Uterus (tissue), 4 donors: Measurements from ENCODE around the gene FZR1. TPM values are rescaled to one million over a fixed set of nuclear protein-coding genes. Genes with fewer than 3 reads are reported as not detected.

Experiments used
- DNase-seq, 2 donors: peaks; one replicate each; pipeline ENCODE4 v3.0.0-alpha.2; 2019 to 2020
- H3K27ac ChIP-seq, 2 donors: fragments of 200-600 bp; sonication (generic); 1 replicate in 1 of 2; 2 replicates in 1 of 2; pipeline ENCODE4 v1.5.1; 2016 to 2018
- H3K27me3 ChIP-seq, 2 donors: fragments of 200-600 bp; sonication (generic); one replicate each; pipeline ENCODE4 v1.5.1; 2018 to 2019; ENCODE audit warnings: control low read depth in 1 of 2
- H3K36me3 ChIP-seq, 2 donors: fragments of 200-600 bp; sonication (generic); one replicate each; pipeline ENCODE4 v1.5.1; 2019; ENCODE audit warnings: control low read depth in 1 of 2
- H3K4me1 ChIP-seq, 2 donors: fragments of 200-600 bp; sonication (generic); one replicate each; pipeline ENCODE4 v1.5.1; 2018 to 2019; ENCODE audit warnings: control low read depth in 1 of 2
- H3K4me3 ChIP-seq, 2 donors: fragments of 200-600 bp; sonication (generic); 1 replicate in 1 of 2; 2 replicates in 1 of 2; pipeline ENCODE4 v1.5.1; 2018 to 2019; ENCODE audit warnings: mild to moderate bottlenecking in 1 of 2
- H3K9me3 ChIP-seq, 2 donors: fragments of 200-600 bp; sonication (generic); one replicate each; pipeline ENCODE4 v1.5.1; 2019; ENCODE audit warnings: control low read depth in 1 of 2
- CTCF ChIP-seq, 4 experiments: fragments of 200-600 bp in 2 of 4; fragments of 450-650 bp in 2 of 4; sonication (generic) in 2 of 4; IDR thresholded peaks; one replicate each; pipeline ENCODE4 v1.5.1; 2016 to 2019; ENCODE audit warnings: antibody characterized with exemption in 4 of 4, mild to moderate bottlenecking in 2 of 4, moderate library complexity in 1 of 4
- POLR2A ChIP-seq, 2 donors: fragments of 450-650 bp; IDR thresholded peaks; one replicate each; pipeline ENCODE4 v1.6.1; 2016; ENCODE audit warnings: antibody characterized with exemption in 2 of 2, mild to moderate bottlenecking in 1 of 2, moderate library complexity in 1 of 2
- intact Hi-C: fragments of 100-400 bp; cut with DNase I; formaldehyde crosslinking; loops from one replicate; pipeline ENCODE4 v1.15.1; 2023; ENCODE audit warnings: low total_unique reads
- total RNA-seq, 4 donors: library from RNA; depleted of rRNA in 3 of 4; stranded (reverse); fragments of >200 nt in 3 of 4; gene quantifications; one replicate each; pipeline versions ENCODE4 v1.1.0 to v1.2.4, GENCODE V29; 2014 to 2023
- donor health status: DM: yes; HTN: yes; CAD: no.

The FZR1 gene
- total RNA-seq, 4 donors from 2014 or later = 3.8 to 70.8 (median 33.0) TPM

DNA sequence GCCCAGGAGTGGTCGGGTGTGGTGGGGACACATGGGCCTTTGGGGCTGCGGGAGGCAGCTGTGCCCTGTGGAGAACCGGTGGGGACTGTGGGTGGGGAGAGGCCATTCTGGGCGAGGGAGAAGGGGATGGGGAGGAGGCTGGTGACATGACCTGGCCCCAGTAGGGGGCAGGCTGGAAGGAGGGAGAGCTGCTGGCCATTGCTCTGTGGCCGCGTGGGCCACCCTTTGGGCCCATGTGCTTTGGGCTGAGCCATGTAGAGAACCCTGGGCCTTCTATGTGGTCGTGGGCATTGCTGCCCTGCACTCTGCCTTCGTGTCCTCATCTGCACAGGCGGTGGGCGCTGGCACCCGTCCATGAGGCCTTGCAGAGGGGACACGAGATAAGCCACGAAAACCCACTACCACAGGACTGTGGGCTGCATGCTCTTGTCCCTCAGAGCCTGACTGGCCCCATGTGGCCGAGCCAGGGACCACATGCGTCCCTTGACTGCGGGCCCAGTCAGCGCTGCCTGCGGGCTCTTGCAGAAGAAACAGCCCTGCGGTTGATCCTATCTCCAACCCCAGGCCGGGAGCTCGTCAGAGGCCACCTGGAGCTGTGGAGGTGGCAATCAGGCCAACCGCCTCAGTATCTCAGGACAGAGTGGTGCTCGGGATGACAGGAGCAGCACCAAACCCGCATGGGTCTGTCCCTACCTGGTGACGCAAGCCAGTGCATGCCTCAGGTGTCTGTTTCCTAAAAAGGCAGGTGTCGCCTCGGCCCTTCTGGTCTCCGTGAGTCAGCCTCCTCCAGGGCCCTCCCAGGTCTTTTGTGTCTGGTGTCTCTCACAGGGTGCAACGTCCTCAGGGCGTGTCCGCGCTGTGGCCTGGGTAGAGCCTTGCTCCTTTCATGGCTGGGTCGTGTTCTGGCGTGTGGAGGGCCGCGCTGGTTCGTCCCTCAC, 14.3 kb downstream of the FZR1 start:
- TF ChIP-seq CTCF (IDR thresholded peaks at IDR 0.05) (no peak), POLR2A (IDR thresholded peaks at IDR 0.05) (no peak)
- H3K9me3 ChIP-seq = no peaks in the 10 kb centered on the region
- H3K4me3 ChIP-seq = no peak overlapping the region
- no peak for DNase-seq
- H3K27ac ChIP-seq = no peak overlapping the region
- intact Hi-C loops = no loop called here
- no peaks in the 10 kb centered on the region for H3K36me3 ChIP-seq
- no peaks in the 10 kb centered on the region for H3K4me1 ChIP-seq
- no peaks in the 10 kb centered on the region for H3K27me3 ChIP-seq

GRCh38 chr19:3521104-3521445, 15.0 kb downstream of the FZR1 start:
- H3K27ac ChIP-seq = no peak overlapping the region
- no peak for TF ChIP-seq CTCF (IDR thresholded peaks at IDR 0.05)
- no peak for TF ChIP-seq POLR2A (IDR thresholded peaks at IDR 0.05)
- H3K27me3 ChIP-seq = no peaks in the 10 kb centered on the region
- intact Hi-C loops = no loop called here
- no peaks in the 10 kb centered on the region for H3K36me3 ChIP-seq
- no peak for DNase-seq
- no peaks in the 10 kb centered on the region for H3K4me1 ChIP-seq
- H3K9me3 ChIP-seq = no peaks in the 10 kb centered on the region
- H3K4me3 ChIP-seq = no peak overlapping the region

GRCh38 chr19:3522421-3523360, 16.6 kb downstream of the FZR1 start:
- TF ChIP-seq POLR2A (IDR thresholded peaks at IDR 0.05) (no peak), CTCF (IDR thresholded peaks at IDR 0.05) (no peak)
- intact Hi-C loops = no loop called here
- Histone ChIP-seq H3K27me3 (no peaks in the 10 kb centered on the region), H3K36me3 (no peaks in the 10 kb centered on the region), H3K4me1 (no peaks in the 10 kb centered on the region), H3K27ac (no peak overlapping the region), H3K4me3 (no peak overlapping the region), H3K9me3 (no peaks in the 10 kb centered on the region)
- no peak for DNase-seq

DNA sequence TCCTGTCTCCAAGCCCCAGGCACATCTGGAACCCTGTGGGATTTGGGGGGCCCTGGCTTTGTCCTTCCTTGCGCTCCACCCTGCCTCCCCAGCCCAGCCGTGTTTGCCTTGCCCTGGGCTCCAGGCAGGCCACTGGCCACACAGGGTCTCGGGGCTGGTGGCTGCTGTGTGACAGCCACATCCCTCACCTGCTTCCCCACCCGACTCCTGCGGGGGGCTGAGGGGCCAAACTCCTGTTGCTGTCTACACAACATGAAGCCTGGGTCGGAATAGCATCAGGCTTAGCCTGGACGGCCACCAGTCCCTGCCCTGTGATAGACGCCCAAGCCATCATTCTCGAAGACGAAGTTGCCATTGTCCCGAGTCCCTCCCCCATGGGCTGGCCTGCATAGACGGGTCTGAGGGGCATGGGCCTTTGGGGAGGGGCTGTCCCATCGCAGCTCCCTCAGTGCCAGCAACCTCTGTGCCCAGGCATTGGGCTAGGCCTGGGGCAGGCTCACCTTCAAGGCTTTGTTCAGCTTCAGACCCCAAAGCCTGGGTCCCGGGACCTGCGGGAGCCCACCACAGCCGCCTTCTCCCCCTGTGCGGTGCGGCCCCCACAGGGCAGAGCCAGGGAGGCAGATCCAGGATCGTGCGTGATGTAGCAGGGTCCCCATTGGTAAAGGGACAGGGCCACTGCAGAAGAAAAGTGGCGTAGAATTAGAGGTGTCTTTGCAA, 17.4 kb downstream of the FZR1 start:
- TF ChIP-seq CTCF (IDR thresholded peaks at IDR 0.05) (no peak), POLR2A (IDR thresholded peaks at IDR 0.05) (no peak)
- H3K4me3 ChIP-seq = no peak overlapping the region
- intact Hi-C loops = no loop called here
- H3K27me3 ChIP-seq = no peaks in the 10 kb centered on the region
- H3K4me1 ChIP-seq = no peaks in the 10 kb centered on the region
- DNase-seq = no peak
- H3K36me3 ChIP-seq = no peaks in the 10 kb centered on the region
- H3K9me3 ChIP-seq = no peaks in the 10 kb centered on the region
- no peak overlapping the region for H3K27ac ChIP-seq
